Ramos (cell line): ENCODE results near the gene KCNH2.

Source experiments
- in situ Hi-C: fragments of 300-500 bp; cut with MboI; formaldehyde crosslinking; loops from one replicate; pipeline ENCODE4 v1.14.3; 2022; ENCODE audit warnings: low sequenced_read_pairs; ENCODE audit not compliant: unreplicated experiment

KCNH2 gene

GRCh38 chr7:150896562-150897209, 81.4 kb downstream of the KCNH2 start:
- in situ Hi-C loops: loop anchor here (5.0 kb wide), 1 partner anchor 91 kb away; no protein-coding TSS in a partner anchor

GRCh38 chr7:150895809-150896208, 82.3 kb downstream of the KCNH2 start:
- in situ Hi-C loops: loop anchor here (5.0 kb wide), 1 partner anchor 91 kb away; no protein-coding TSS in a partner anchor
